ENCODE measurements around the gene NPC2. TPM values are rescaled to one million over a fixed set of nuclear protein-coding genes. Genes with fewer than 3 reads are reported as not detected.

Gene NPC2
- total RNA-seq, 1 donor = 266 TPM

DNA sequence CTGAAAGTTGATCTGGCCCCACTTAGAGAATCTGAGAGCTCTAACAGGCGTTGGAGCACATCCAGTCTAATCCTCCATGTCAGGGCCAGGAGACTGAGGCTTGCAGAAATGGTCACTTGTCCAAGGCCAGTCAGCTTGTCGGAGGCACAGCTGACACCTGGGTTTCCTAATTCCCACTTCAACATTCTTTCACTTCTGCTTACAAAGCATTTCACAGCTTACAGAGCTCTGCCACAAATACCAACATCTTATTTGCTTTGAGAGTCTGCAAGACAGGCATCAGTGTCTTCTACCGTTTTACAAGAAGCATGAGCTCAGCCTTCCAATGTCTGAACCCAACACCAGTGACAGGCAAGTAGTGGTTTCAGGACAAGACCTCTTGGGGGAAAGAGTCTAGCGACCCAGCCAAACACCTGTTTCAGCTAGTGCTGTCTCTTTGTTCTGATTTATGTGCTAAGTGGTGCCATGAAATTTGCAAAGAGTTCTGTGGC, 32.3 kb upstream of the NPC2 start:
- H3K27ac ChIP-seq (ENCODE audit: low read depth, low read length) = peak overlapping the region; percentile 53

DNA sequence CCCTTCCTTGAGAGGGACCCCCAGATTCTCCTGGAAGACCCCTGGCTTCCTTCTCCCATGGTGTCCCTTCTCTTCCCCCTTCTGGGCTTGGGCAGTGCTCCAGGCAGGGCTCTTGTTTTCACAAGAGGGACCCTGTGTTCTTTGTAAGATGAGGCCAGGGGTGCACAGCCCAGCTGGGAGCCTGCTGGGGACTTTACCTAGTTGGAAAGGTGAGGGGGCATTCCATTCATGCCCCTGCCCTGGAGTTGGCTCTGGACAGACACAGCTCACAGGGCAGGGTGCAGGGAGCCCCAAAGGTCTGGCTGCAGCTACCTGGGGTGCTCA, 31.7 kb upstream of the NPC2 start:
- no peak overlapping the region for H2AFZ ChIP-seq (ENCODE audit: low read length)
- H3K27me3 ChIP-seq (ENCODE audit: insufficient read depth, low read length) = no peaks in the 10 kb centered on the region
- no peak for DNase-seq (ENCODE audit: insufficient read length, low spot score, missing footprints)
- TF ChIP-seq, protein P1, sequence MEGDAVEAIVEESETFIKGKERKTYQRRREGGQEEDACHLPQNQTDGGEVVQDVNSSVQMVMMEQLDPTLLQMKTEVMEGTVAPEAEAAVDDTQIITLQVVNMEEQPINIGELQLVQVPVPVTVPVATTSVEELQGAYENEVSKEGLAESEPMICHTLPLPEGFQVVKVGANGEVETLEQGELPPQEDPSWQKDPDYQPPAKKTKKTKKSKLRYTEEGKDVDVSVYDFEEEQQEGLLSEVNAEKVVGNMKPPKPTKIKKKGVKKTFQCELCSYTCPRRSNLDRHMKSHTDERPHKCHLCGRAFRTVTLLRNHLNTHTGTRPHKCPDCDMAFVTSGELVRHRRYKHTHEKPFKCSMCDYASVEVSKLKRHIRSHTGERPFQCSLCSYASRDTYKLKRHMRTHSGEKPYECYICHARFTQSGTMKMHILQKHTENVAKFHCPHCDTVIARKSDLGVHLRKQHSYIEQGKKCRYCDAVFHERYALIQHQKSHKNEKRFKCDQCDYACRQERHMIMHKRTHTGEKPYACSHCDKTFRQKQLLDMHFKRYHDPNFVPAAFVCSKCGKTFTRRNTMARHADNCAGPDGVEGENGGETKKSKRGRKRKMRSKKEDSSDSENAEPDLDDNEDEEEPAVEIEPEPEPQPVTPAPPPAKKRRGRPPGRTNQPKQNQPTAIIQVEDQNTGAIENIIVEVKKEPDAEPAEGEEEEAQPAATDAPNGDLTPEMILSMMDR (IDR thresholded peaks at IDR 0.05; ENCODE audit: extremely low read depth, low read depth, low read length) = no peak
- no peak overlapping the region for H3K4me3 ChIP-seq (ENCODE audit: insufficient read depth, low read length)
- peaks cover 86% of the 10 kb centered on the region for H3K36me3 ChIP-seq (ENCODE audit: insufficient read depth, low read length)
- H3K27ac ChIP-seq (ENCODE audit: low read depth, low read length) = peak overlapping the region; percentile 53
- H4K20me1 ChIP-seq (ENCODE audit: insufficient read depth, low read length) = no peaks in the 10 kb centered on the region
- H3K4me2 ChIP-seq (ENCODE audit: insufficient read depth, low read length) = no peak overlapping the region
- no peaks in the 10 kb centered on the region for H3K9me3 ChIP-seq (ENCODE audit: low read depth, low read length)
- peaks cover 16% of the 10 kb centered on the region for H3K4me1 ChIP-seq (ENCODE audit: insufficient read depth, low read length)
- H3K79me2 ChIP-seq (ENCODE audit: insufficient read depth, low read length) = no peaks in the 10 kb centered on the region

More for the DNA sequence above, 32.3 kb upstream of the NPC2 start:
- peak; percentile 30 for DNase-seq (ENCODE audit: insufficient read length, low spot score, missing footprints)
- Histone ChIP-seq H3K4me2 (ENCODE audit: insufficient read depth, low read length) (no peak overlapping the region), H3K27me3 (ENCODE audit: insufficient read depth, low read length) (no peaks in the 10 kb centered on the region), H2AFZ (ENCODE audit: low read length) (no peak overlapping the region), H3K4me3 (ENCODE audit: insufficient read depth, low read length) (no peak overlapping the region), H3K36me3 (ENCODE audit: insufficient read depth, low read length) (peaks cover 86% of the 10 kb centered on the region), H3K4me1 (ENCODE audit: insufficient read depth, low read length) (peaks cover 16% of the 10 kb centered on the region), H3K79me2 (ENCODE audit: insufficient read depth, low read length) (no peaks in the 10 kb centered on the region), H4K20me1 (ENCODE audit: insufficient read depth, low read length) (no peaks in the 10 kb centered on the region), H3K9me3 (ENCODE audit: low read depth, low read length) (no peaks in the 10 kb centered on the region)
- TF ChIP-seq, protein P1 (IDR thresholded peaks at IDR 0.05; ENCODE audit: extremely low read depth, low read depth, low read length) = no peak

DNA sequence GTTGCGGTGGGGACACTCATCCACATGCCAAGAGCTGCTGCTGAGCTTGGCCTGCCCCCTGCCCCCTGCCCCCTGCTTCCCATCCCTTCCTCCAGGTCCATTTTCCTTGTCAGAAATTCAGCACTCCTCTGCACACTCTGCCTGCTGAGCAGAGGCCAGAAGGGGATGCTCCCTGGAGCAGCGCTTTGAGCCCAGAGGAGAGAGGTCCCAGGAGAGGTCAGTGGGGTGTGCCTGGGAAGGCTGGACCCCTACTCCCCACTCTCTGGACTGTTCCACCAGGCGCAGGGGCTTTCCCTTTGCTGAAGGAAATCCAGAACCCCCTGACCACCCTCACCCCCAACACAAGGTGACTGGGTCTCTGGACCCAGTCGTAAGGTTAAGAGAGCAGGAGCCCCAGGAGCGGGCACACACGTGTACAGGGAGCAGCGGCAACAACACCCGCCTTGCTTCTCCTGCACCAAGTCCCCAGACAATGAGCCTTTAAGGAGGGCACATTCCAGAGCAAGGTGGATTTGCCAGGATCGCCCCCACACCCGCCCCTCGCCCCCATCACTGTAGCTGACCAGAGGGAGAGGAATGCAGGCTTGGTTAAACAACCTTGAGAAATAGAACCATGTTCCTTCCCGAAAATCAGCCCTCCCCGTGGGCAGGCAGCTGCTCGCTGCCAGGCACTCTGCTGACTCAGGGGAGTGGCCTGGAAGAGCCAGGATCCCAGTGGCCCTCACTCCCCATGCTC, 31.1 kb upstream of the NPC2 start:
- no peaks in the 10 kb centered on the region for H3K9me3 ChIP-seq (ENCODE audit: low read depth, low read length)
- peak overlapping the region; percentile 53 for H3K27ac ChIP-seq (ENCODE audit: low read depth, low read length)
- DNase-seq (ENCODE audit: insufficient read length, low spot score, missing footprints) = peak; percentile 91
- no peaks in the 10 kb centered on the region for H3K79me2 ChIP-seq (ENCODE audit: insufficient read depth, low read length)
- TF ChIP-seq, protein P1 (IDR thresholded peaks at IDR 0.05; ENCODE audit: extremely low read depth, low read depth, low read length) = no peak
- H3K4me3 ChIP-seq (ENCODE audit: insufficient read depth, low read length) = no peak overlapping the region
- peaks cover 85% of the 10 kb centered on the region for H3K36me3 ChIP-seq (ENCODE audit: insufficient read depth, low read length)
- H3K27me3 ChIP-seq (ENCODE audit: insufficient read depth, low read length) = no peaks in the 10 kb centered on the region
- no peaks in the 10 kb centered on the region for H4K20me1 ChIP-seq (ENCODE audit: insufficient read depth, low read length)
- peaks cover 16% of the 10 kb centered on the region for H3K4me1 ChIP-seq (ENCODE audit: insufficient read depth, low read length)
- no peak overlapping the region for H2AFZ ChIP-seq (ENCODE audit: low read length)
- H3K4me2 ChIP-seq (ENCODE audit: insufficient read depth, low read length) = no peak overlapping the region

DNA sequence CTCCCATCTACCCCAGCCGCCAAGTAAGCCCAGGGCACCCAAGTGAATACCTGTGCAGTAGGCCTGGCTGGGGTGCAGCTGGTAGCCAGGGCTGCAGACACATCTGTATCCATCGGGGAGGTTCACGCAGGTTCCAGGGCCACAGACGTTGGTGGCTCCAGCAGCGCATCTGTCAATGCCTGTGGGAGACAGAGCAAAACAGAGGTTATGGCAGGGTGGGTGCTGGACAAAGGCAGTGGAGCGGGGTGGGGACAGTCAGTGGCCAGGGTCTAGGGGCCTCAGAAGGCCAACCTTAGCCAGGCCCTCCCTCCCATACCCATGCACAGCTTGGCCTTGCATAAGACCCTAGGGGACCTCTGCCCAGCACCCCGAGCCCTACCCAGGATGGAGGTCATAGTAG, 29.6 kb upstream of the NPC2 start:
- Histone ChIP-seq H3K27ac (ENCODE audit: low read depth, low read length) (no peak overlapping the region), H2AFZ (ENCODE audit: low read length) (no peak overlapping the region), H3K36me3 (ENCODE audit: insufficient read depth, low read length) (peaks cover 85% of the 10 kb centered on the region), H4K20me1 (ENCODE audit: insufficient read depth, low read length) (no peaks in the 10 kb centered on the region), H3K4me1 (ENCODE audit: insufficient read depth, low read length) (peaks cover 16% of the 10 kb centered on the region), H3K79me2 (ENCODE audit: insufficient read depth, low read length) (no peaks in the 10 kb centered on the region), H3K4me3 (ENCODE audit: insufficient read depth, low read length) (no peak overlapping the region), H3K27me3 (ENCODE audit: insufficient read depth, low read length) (no peaks in the 10 kb centered on the region), H3K4me2 (ENCODE audit: insufficient read depth, low read length) (no peak overlapping the region), H3K9me3 (ENCODE audit: low read depth, low read length) (no peaks in the 10 kb centered on the region)
- TF ChIP-seq, protein P1 (IDR thresholded peaks at IDR 0.05; ENCODE audit: extremely low read depth, low read depth, low read length) = no peak
- DNase-seq (ENCODE audit: insufficient read length, low spot score, missing footprints) = no peak

Data from osteoblast (primary cell).